ENCODE data around the gene NFAM1.
A peak's percentile ranks its signal among the peaks of the same experiment; 100 is the strongest.

The NFAM1 gene

DNA sequence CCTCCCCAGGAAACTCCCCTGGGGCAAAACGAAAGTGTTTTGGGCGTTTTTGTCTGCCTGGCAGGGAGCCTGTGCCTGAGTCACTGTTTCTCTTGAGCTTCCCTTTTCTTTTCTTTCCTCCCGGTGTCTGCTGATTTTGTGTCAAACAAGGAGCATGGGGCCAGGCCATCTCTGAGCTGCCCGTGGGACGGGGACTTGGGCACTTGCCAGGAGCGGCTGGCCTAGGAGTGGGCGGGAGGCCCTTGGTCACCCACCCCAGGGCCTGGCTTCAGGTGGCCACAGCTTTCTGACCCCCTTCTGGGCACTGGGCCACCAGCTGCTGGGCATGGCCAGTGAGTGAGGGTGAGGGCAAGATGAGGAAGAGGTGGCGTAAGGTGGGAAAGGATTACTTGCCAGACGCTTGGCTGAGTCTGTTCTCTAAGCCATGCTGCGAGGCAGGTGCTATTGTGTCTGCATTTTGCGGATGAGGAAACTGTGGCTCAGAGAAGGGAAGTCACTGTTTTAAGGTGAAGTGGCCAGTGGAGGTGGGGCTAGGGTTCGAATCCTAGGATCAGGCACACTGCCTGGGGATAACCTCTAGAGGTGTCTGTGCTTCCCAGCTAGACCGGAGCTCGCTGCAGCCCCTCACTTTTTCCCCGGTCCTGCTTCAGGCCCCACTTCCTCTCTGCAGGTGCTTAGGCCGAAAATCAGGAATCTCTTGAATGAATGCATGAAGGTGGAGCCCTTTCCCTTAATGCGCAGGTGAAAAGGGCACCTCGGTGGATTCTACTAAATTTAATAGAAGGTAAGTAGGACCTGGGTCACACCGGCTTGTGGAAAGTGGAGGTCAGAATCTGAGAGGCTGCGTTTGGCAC lies 7.8 kb upstream of the NFAM1 start:
- DNase-seq (ENCODE audit: low read depth) = no peak

GRCh38 chr22:42439021-42439567 lies 6.9 kb upstream of the NFAM1 start:
- DNase-seq (ENCODE audit: low read depth) = no peak

GRCh38 chr22:42438293-42438650 lies 6.1 kb upstream of the NFAM1 start:
- DNase-seq (ENCODE audit: low read depth) = no peak

DNA sequence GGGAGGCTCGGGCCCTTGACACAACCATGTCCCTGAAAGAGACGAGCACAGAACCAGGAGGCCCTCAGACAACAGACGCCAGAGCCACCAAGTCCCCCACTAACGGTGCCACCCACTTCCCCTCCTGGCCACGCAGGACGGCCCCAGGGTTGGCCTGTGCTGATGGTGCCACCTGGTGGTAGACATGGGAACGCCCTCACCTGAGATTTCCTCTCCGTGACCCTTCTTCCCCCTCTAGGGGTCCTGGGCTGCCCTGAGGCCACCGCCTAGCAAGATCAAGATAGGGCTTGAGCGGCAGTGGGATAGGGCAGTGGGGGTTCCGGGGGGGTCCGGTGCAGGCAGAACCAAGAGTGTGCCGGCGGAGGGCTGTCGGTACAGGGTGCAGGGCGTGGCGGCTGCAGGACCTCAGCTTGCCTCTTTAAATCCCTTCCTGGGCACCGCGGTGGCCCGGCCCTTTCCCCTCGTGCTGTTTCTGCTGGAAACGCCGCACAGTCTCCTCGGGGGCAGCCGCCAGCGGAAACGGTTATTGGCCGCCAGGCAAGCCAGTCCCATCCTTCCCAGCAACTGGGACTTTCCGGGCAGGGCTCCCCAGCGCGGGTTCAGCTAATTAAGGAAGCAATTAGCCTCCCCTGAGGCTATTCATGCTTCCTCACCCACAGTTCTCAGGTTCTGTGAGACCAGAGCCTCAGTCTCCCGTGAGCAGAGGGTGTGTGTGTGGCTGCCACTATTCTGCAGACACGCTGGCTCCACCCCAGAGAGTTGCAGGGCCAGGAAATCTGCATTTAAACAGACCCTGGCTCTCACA lies 5.5 kb upstream of the NFAM1 start:
- DNase-seq (ENCODE audit: low read depth) = peak; percentile 74

DNA sequence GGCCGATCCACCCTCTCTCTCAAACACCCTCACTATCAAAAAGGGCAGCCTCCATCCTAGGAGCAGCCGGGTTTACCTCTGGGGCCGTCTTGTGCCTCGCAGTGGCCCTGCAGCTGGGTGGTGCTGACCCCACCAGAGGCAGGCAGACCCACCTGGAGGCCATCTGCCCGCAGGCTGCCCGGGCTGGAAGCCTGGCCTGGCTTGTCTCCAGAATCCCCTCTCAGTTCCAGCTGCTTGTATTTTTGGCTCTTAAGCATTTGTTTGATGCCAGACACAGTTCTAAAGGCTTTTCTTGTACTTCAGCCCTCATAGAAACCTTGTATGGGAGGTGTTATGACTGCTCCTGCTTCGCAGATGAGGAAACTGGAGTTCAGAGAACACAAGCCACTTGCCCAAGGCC lies 4.2 kb upstream of the NFAM1 start:
- no peak for DNase-seq (ENCODE audit: low read depth)

GRCh38 chr22:42434748-42435425 lies 2.7 kb upstream of the NFAM1 start:
- no peak for DNase-seq (ENCODE audit: low read depth)

- no peak for DNase-seq (ENCODE audit: low read depth)
These were observed 1.8 kb upstream of the NFAM1 start for GRCh38 chr22:42433754-42434682.

- DNase-seq (ENCODE audit: low read depth) = no peak
These were observed 615 bp upstream of the NFAM1 start for GRCh38 chr22:42432818-42433217.

- DNase-seq (ENCODE audit: low read depth) = no peak
These were observed 693 bp downstream of the NFAM1 start for GRCh38 chr22:42431401-42432019.

- no peak for DNase-seq (ENCODE audit: low read depth)
These were observed 1.6 kb downstream of the NFAM1 start for GRCh38 chr22:42430528-42431125.

DNA sequence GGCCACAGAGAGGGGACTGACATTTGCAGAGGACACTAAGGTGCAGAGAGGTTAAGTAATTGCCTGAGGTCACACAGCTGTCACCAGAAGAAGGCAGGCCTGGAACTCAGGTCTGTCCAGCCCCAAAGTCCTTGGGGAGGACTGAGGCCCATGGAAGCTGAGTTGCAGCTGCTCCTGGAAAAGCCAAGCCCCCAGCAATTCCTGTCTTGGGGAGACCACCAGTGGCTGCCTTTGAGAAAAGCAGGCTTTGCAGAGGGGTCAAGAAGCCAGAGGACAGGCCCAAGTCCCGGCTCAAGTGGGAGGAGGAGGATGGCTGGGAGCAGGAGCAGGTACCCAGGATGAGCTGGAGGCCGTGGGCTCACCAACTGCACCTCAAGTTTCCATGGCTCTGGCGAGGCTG lies 3.4 kb downstream of the NFAM1 start:
- DNase-seq (ENCODE audit: low read depth) = no peak

- no peak for DNase-seq (ENCODE audit: low read depth)
These were observed 4.2 kb downstream of the NFAM1 start for GRCh38 chr22:42428025-42428424.

- DNase-seq (ENCODE audit: low read depth) = no peak
These were observed 5.0 kb downstream of the NFAM1 start for GRCh38 chr22:42427167-42427566.

DNA sequence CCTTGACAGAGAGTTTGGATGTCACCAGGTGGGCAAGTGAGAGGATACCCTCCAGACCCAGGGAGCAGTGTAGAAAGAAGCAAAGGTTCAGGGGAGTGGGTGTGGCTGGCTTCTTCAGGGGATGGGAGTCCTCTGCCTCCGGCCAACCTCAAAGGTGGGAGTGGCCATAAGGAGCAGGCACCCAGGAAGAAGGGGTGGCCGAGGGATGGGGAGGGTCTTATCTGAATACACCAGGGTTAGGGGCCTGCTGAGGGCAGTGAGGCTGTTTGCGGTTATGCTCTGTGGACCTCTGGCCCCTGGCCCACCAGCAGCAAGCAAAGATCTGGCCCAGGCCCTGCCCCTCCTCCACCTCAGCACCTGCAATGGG lies 6.2 kb downstream of the NFAM1 start:
- DNase-seq (ENCODE audit: low read depth) = no peak

- DNase-seq (ENCODE audit: low read depth) = no peak
These were observed 6.7 kb downstream of the NFAM1 start for GRCh38 chr22:42425337-42425988.

DNA sequence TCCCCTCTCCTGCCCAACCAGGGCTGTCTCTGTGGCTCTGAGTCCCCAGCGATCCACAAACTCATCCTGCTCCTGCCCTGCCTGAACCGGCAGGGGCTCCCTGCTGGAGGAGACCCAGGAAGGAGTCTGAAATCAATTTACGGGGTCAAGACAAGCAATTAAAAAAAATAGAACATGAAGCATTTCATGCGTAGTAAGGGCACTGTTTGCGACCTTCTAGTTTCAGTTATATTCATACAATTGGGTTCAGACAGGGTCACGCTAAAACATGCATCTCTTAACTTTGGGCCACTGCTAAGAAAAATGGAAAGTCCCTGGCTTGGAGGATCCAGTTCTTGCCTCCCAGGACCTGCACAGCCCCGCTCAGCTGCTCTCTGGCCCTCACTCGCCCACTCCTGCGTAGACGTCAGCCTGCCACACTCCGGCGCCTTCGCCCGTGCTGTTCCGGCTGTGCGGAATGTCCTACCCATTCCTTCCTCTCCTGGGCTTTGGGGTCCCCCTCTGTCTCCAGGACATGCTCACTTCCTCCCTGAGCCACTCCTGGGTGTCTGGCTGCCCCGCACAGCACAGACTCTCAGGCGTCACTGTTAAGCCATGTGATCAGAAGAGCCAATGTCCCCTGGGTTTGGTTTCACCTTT lies 12.8 kb downstream of the NFAM1 start:
- no peak for DNase-seq (ENCODE audit: low read depth)

GRCh38 chr22:42418811-42419242 lies 13.4 kb downstream of the NFAM1 start:
- no peak for DNase-seq (ENCODE audit: low read depth)

DNA sequence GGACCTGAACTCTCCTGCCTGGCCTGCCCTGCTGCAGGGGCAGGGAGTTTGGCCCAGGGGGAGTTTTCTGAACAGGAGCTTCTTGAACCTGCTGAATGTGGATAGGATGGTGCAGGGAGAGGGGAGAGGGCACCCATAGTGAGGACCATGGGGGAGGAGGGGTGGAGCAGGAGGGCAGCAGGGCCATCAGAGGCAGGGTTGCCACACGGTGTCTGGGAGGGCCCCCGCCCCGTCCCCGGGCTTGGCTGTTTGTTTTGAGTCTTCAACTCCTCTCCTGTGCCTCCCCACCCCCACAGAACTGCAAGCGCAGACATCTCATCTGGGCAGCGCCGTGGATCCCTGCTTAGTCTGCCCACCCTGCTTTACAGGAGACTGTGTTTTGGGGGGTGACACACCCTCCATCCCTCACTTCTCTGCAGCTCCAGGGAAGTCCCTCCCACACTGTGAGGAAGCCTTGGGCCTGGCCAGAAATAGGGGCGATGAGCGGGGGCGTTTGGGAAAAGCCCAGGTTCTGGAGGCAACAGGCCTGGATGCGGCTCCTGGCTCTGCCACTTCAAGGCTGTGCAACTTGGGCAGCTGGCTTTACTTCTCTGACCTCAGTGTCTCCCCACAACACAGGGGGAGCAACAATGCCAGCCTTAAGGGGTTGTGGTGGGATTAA lies 14.4 kb downstream of the NFAM1 start:
- no peak for DNase-seq (ENCODE audit: low read depth)

DNA sequence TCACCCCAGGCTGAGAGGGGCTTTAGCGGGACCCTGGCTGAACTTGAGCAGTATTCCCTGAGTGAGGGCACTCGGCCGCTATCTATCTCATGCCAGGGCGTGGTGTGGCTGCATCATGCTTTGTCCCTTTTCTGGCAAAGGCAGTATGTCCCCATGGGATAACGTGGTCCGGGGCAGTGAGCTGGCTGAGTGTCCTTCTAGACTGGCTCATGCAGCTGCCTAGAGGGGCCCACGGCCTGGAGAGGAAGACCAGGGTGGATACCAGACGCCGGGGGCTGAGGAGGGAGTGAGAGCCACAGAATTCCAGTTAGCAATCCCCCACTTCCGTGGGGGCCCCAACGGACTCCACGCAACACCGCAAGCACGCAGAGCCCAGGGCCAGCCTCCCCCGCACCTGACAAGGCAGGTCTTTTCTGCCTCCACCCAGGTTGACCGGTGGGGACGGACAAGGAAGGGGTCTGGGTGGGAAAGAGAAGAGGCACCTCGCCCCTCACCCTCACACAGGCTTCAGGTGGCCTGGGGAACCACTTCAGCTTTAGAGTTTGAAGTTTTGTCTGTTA lies 15.5 kb downstream of the NFAM1 start:
- DNase-seq (ENCODE audit: low read depth) = no peak
